Upper lobe of left lung (tissue), 6 donors: ENCODE results near the gene MRPL58. TPM values are rescaled to one million over a fixed set of nuclear protein-coding genes. Genes with fewer than 3 reads are reported as not detected.

Experiments used
- ATAC-seq, 2 donors: fragments of 200-7000 bp; cut with Tn5 transposase; one replicate each; pipeline ENCODE4 v1.9.1; 2022; ENCODE audit warnings: mild to moderate bottlenecking in 2 of 2, moderate library complexity in 2 of 2; ENCODE audit not compliant: low FRiP score in 2 of 2
- DNase-seq, 2 donors: peaks; one replicate each; pipeline ENCODE4 v3.0.0-alpha.2; 2019 to 2020
- H3K27ac ChIP-seq, 4 donors: fragments of 200-600 bp; sonication (generic); one replicate each; pipeline ENCODE4 v1.5.1; 2016 to 2019
- H3K27me3 ChIP-seq, 4 donors: fragments of 200-600 bp; sonication (generic); one replicate each; pipeline ENCODE4 v1.5.1; 2017 to 2019
- H3K36me3 ChIP-seq, 4 donors: fragments of 200-600 bp; sonication (generic); one replicate each; pipeline ENCODE4 v1.5.1; 2016 to 2019
- H3K4me1 ChIP-seq, 4 donors: fragments of 200-600 bp; sonication (generic); one replicate each; pipeline ENCODE4 v1.5.1; 2018 to 2019
- H3K4me3 ChIP-seq, 4 donors: fragments of 200-600 bp; sonication (generic); one replicate each; pipeline ENCODE4 v1.5.1; 2017 to 2019; ENCODE audit warnings: mild to moderate bottlenecking in 2 of 4, moderate library complexity in 1 of 4
- H3K9me3 ChIP-seq, 4 donors: fragments of 200-600 bp; sonication (generic); one replicate each; pipeline ENCODE4 v1.5.1; 2018 to 2019
- CTCF ChIP-seq, 6 experiments: fragments of 450-650 bp in 4 of 6; fragments of 200-600 bp in 2 of 6; sonication (generic) in 2 of 6; IDR thresholded peaks; one replicate each; pipeline ENCODE4 v1.5.1; 2016 to 2019; ENCODE audit warnings: antibody characterized with exemption in 6 of 6
- EP300 ChIP-seq, 4 donors: sonication (generic); formaldehyde crosslinking; IDR thresholded peaks; one replicate each; pipeline ENCODE4 v1.5.1; 2017; ENCODE audit warnings: antibody characterized with exemption in 4 of 4, control low read depth in 2 of 4
- POLR2A ChIP-seq, 4 donors: fragments of 450-650 bp; IDR thresholded peaks; one replicate each; pipeline ENCODE4 v1.5.1; 2016 to 2017; ENCODE audit warnings: antibody characterized with exemption in 4 of 4, mild to moderate bottlenecking in 2 of 4
- POLR2AphosphoS5 ChIP-seq, 2 donors: sonication (generic); formaldehyde crosslinking; IDR thresholded peaks; one replicate each; pipeline ENCODE4 v1.5.1; 2017; ENCODE audit warnings: antibody characterized with exemption in 2 of 2
- WGBS, 2 donors: methylation state at CpG; one replicate each; pipeline ENCODE4 v1.1.5; 2017 to 2018; 5-methylcytosine and 5-hydroxymethylcytosine counted together
- total RNA-seq, 6 donors: library from RNA; depleted of rRNA in 4 of 6; stranded (reverse); fragments of >200 nt in 4 of 6; gene quantifications; one replicate each; pipeline versions ENCODE4 v1.1.0 to v1.2.1, GENCODE V29; 2016 to 2021
- donor health status: DM: no; HTN: no; CAD: no; lungs with moderate emphysema.
- donor health status: DM: no; HTN: yes; CAD: no; lungs with severe emphysema.

Gene MRPL58
- total RNA-seq, 6 donors from 2014 or later, result 10.5 to 41.0 (median 21.8) TPM

GRCh38 chr17:75061618-75062017 lies 49.1 kb downstream of the MRPL58 start:
- no peak overlapping the region for H3K27ac ChIP-seq

DNA sequence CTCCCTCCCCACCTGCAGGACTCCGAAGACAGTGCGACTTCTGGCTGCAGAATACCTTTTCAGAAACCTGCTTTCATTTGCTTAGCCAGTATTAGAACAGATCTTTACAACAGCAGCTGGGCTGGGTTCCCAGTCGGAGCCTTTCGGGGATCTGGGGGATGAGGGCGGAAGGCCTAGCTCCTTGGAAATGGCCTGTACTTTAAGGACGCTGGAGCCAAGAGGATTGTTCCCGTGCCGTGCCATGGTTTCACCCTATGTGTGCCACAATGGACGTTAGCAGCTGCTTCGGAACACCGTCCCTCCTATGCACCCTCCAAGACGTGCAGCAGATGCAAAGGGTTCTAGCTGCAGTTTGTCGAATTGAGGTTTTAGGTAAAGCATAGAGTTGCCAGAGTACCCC lies 50.7 kb downstream of the MRPL58 start:
- H3K36me3 ChIP-seq, result peaks cover 5 to 64% (median 37%) of the 10 kb centered on the region in 4 donors
- 89 to 96% methylated on average over 13 of the region's 13 CpGs for WGBS, 2 donors

More at GRCh38 chr17:75061618-75062017, 49.1 kb downstream of the MRPL58 start:
- Histone ChIP-seq H3K9me3 (no peaks in the 10 kb centered on the region), H3K36me3 (peaks cover 5 to 73% (median 37%) of the 10 kb centered on the region in 4 donors), H3K4me3 (no peak overlapping the region), H3K27me3 (no peaks in the 10 kb centered on the region), H3K4me1 (peaks cover 7 to 14% (median 11%) of the 10 kb centered on the region in 4 donors)
- TF ChIP-seq EP300 (IDR thresholded peaks at IDR 0.05), result no peak
- TF ChIP-seq CTCF (IDR thresholded peaks at IDR 0.05), result no peak
- TF ChIP-seq POLR2A (IDR thresholded peaks at IDR 0.05), result no peak
- TF ChIP-seq POLR2AphosphoS5 (IDR thresholded peaks at IDR 0.05), result no peak
- WGBS, 2 donors, result 85 to 88% methylated on average over 8 of the region's 8 CpGs
- DNase-seq (no peak), ATAC-seq (no peak)

GRCh38 chr17:75063626-75064025 lies 51.2 kb downstream of the MRPL58 start:
- no peak for ATAC-seq
- no peaks in the 10 kb centered on the region for H3K9me3 ChIP-seq
- H3K27ac ChIP-seq, result no peak overlapping the region
- TF ChIP-seq POLR2AphosphoS5 (IDR thresholded peaks at IDR 0.05) (no peak), CTCF (IDR thresholded peaks at IDR 0.05) (no peak), POLR2A (IDR thresholded peaks at IDR 0.05) (no peak), EP300 (IDR thresholded peaks at IDR 0.05) (no peak)
- H3K36me3 ChIP-seq, result peaks cover 5 to 61% (median 37%) of the 10 kb centered on the region in 4 donors
- H3K4me1 ChIP-seq, result peaks cover 7 to 14% (median 11%) of the 10 kb centered on the region in 4 donors
- WGBS, 2 donors, result 80 to 100% methylated on average over 1 to 3 of the region's 3 CpGs
- no peak for DNase-seq
- no peak overlapping the region for H3K4me3 ChIP-seq
- no peaks in the 10 kb centered on the region for H3K27me3 ChIP-seq

More for the DNA sequence above, 50.7 kb downstream of the MRPL58 start:
- no peak for ATAC-seq
- TF ChIP-seq EP300 (IDR thresholded peaks at IDR 0.05) (no peak), POLR2AphosphoS5 (IDR thresholded peaks at IDR 0.05) (no peak), POLR2A (IDR thresholded peaks at IDR 0.05) (no peak), CTCF (IDR thresholded peaks at IDR 0.05) (no peak)
- peaks cover 7 to 14% (median 11%) of the 10 kb centered on the region in 4 donors for H3K4me1 ChIP-seq
- no peak for DNase-seq
- H3K27me3 ChIP-seq, result no peaks in the 10 kb centered on the region
- no peaks in the 10 kb centered on the region for H3K9me3 ChIP-seq
- no peak overlapping the region for H3K27ac ChIP-seq
- H3K4me3 ChIP-seq, result no peak overlapping the region

GRCh38 chr17:75064040-75064439 lies 51.6 kb downstream of the MRPL58 start:
- no peak for ATAC-seq
- TF ChIP-seq EP300 (IDR thresholded peaks at IDR 0.05) (no peak), POLR2AphosphoS5 (IDR thresholded peaks at IDR 0.05) (no peak), CTCF (IDR thresholded peaks at IDR 0.05) (no peak), POLR2A (IDR thresholded peaks at IDR 0.05) (no peak)
- peaks cover 7 to 14% (median 11%) of the 10 kb centered on the region in 4 donors for H3K4me1 ChIP-seq
- 94 to 96% methylated on average over 11 of the region's 11 CpGs for WGBS, 2 donors
- no peaks in the 10 kb centered on the region for H3K27me3 ChIP-seq
- no peak for DNase-seq
- H3K36me3 ChIP-seq, result peaks cover 5 to 61% (median 37%) of the 10 kb centered on the region in 4 donors
- no peaks in the 10 kb centered on the region for H3K9me3 ChIP-seq
- no peak overlapping the region for H3K27ac ChIP-seq
- no peak overlapping the region for H3K4me3 ChIP-seq

DNA sequence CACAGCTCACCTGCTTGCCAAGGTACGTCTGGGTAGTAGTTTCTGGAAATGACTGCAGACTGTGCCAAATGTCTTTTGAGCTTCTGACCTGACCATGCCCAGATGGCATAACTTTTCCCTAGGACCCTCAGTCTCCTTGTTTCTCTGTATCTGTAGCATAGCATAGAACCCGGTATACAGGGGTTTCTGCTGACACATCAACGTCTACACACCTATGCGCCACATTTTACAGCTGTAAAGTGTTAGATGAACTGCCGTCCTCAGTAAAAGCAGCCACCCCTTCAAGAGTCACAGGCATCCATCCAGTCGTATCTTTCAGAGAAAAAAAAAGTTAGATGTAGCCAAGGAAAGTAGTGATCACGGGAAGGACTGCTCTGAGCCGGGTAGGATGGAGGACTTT lies 52.0 kb downstream of the MRPL58 start:
- H3K27ac ChIP-seq, result no peak overlapping the region
- H3K9me3 ChIP-seq, result no peaks in the 10 kb centered on the region
- H3K27me3 ChIP-seq, result no peaks in the 10 kb centered on the region
- peaks cover 3 to 12% (median 7%) of the 10 kb centered on the region in 4 donors for H3K4me1 ChIP-seq
- DNase-seq, result no peak
- no peak for ATAC-seq
- peaks cover 5 to 59% (median 37%) of the 10 kb centered on the region in 4 donors for H3K36me3 ChIP-seq
- 87 to 91% methylated on average over 8 of the region's 8 CpGs for whole genome bisulfite sequencing, 2 donors
- H3K4me3 ChIP-seq, result no peak overlapping the region
- TF ChIP-seq POLR2A (IDR thresholded peaks at IDR 0.05), result no peak
- TF ChIP-seq POLR2AphosphoS5 (IDR thresholded peaks at IDR 0.05), result no peak
- no peak for TF ChIP-seq CTCF (IDR thresholded peaks at IDR 0.05)
- no peak for TF ChIP-seq EP300 (IDR thresholded peaks at IDR 0.05)
